NCI-H774 (cell line): ENCODE measurements around the gene CTNNBL1.

Source experiments
- DNase-seq: peaks from one replicate; lab custom pipeline; 2025; lab: John Stamatoyannopoulos, UW

Gene CTNNBL1

GRCh38 chr20:37919389-37920040 is 225.7 kb downstream of the CTNNBL1 start:
- DNase-seq, result no peak

DNA sequence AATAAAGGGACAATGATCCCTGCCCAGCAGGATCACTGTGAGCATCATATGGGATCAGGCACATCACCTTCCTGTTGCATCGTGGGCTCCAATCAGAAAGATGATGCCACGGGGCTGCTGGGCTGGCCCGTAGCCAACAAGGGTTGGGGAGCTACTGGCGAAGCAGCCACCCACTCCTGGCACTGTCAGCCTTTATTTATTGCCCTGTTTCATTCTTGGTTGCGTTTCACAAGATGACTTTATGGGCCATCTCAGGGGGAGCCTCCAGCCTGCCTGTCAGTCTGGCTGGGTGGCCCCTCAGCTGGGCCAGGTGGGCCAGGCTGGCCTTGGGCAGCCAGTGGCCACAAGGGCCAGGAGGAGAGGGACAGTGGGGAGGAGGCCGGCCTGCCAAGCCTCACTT is 226.4 kb downstream of the CTNNBL1 start:
- DNase-seq, result no peak

DNA sequence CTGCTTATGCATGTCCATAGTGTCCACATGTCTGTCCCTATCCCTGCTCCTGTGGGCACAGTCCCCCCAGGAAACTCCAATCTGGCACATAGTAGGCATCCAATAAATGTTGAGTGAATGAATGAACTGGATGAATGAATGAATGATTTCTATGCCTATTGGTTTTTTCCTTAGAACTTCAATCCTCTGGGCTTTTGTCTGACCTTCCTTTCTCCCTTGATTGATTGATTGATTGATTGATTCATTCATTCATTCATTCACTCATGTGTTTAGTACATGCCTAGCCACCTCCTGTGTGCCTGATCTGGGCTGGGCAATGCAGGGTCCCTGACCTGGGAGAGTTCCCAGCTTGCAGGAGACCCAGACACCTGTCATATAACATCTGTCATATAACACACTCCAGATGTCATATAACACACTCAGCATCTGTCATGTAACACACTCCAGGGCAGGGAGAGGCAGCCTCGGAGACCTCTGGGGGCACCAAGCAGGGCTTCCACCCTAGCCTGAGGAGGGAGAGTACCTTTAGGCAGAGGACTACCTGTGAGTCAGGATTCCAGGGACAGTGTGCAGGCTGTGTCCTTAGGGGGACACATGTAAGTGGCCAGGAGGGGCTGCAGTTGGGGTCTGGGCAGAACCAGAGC is 227.0 kb downstream of the CTNNBL1 start:
- no peak for DNase-seq

- DNase-seq, result no peak
These were observed 227.6 kb downstream of the CTNNBL1 start for GRCh38 chr20:37921341-37921929.
